22Rv1 (cell line): Measurements from ENCODE around the gene POLE4.

Source experiments
- H3K27ac ChIP-seq: fragments of 450-650 bp; 2 replicates; pipeline ENCODE4 v1.5.1; 2017
- CTCF ChIP-seq: fragments of 450-650 bp; IDR thresholded peaks from 2 replicates; pipeline ENCODE4 v1.5.1; 2017; ENCODE audit warnings: mild to moderate bottlenecking
- ZFX ChIP-seq: fragments of 450-650 bp; IDR thresholded peaks from 2 replicates; pipeline ENCODE4 v1.6.1; 2017; ENCODE audit warnings: antibody characterized with exemption, borderline replicate concordance

Gene POLE4

GRCh38 chr2:75007061-75007460 lies 48.6 kb downstream of the POLE4 start:
- H3K27ac ChIP-seq = no peak overlapping the region
- TF ChIP-seq ZFX (no peak), CTCF (no peak)

GRCh38 chr2:75007819-75008218 lies 49.4 kb downstream of the POLE4 start:
- no peak for TF ChIP-seq ZFX
- no peak for TF ChIP-seq CTCF
- no peak overlapping the region for H3K27ac ChIP-seq

- no peak overlapping the region for H3K27ac ChIP-seq
- TF ChIP-seq CTCF (no peak), ZFX (no peak)
These were observed 52.1 kb downstream of the POLE4 start for GRCh38 chr2:75010571-75010970.

GRCh38 chr2:75012080-75012479 lies 53.6 kb downstream of the POLE4 start:
- H3K27ac ChIP-seq = no peak overlapping the region
- no peak for TF ChIP-seq ZFX
- no peak for TF ChIP-seq CTCF

- no peak overlapping the region for H3K27ac ChIP-seq
- no peak for TF ChIP-seq ZFX
- TF ChIP-seq CTCF = no peak
These were observed 59.7 kb downstream of the POLE4 start for GRCh38 chr2:75018162-75018561.
